GM19043 (cell line): ENCODE measurements around the gene NFKBIA.
"Not testable (repeated sequence)": the region's sequence is repeated elsewhere in the genome, so short reads cannot be mapped to it uniquely, and the experiment has no call there.

Source experiments
- ATAC-seq: cut with Tn5 transposase; IDR thresholded peaks from one replicate; pipeline ENCODE4 v1.9.1; 2021; ENCODE audit warnings: low read depth; ENCODE audit not compliant: unreplicated experiment

The NFKBIA gene

DNA sequence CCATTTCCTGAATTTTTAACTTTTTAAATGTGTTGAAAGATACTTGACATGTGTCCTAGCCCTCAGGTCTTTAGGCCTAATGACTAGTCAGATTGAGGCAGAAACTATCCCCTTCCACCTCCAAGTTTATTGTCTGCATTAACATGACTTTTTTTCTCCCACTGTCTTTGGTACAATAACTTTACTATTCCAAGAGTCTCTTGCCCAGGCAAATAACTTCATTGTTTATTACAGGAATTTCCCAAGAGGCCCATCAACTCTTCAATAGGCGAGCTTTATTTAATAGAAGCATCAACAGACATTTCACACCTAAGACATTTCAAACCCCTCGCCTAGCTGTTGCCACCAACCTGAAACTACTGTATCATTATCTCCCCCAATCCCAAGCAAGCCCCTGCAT is 10.7 kb downstream of the NFKBIA start:
- ATAC-seq: no peak

DNA sequence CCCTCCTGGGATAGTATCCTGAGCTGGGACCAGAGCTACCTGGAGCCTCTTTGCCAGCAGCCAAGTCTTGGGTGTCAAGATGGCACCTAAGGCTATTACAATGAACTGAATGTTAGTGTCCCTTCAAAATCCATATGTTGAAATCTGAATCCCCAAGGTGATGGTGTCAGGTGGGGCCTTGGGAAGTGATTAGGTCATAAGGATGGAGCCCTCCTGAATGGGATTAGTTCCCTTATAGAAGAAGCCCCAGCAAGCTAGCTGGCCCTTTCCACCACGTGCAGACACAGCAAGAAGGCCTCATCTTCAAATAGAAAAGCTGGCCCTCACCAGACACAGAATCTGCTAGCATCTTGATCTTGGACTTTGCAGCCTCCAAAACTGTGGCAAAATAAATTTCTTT is 12.4 kb downstream of the NFKBIA start:
- ATAC-seq: no peak

DNA sequence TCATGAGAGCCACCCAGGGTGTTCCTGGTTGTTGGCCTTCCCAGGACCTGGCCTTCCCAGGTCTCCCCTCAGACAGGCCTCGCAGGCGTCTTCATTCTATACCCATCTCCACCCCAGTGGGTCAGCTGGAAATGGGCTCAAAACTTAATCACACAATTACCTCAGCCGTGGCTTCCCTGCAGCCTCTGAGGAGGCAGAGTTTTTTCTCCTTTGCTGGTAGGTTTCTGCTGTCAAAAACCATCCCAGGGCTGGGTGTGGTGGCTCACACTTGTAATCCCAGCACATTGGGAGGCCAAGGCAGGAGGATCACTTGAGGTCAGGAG is 13.2 kb downstream of the NFKBIA start:
- ATAC-seq: no peak

DNA sequence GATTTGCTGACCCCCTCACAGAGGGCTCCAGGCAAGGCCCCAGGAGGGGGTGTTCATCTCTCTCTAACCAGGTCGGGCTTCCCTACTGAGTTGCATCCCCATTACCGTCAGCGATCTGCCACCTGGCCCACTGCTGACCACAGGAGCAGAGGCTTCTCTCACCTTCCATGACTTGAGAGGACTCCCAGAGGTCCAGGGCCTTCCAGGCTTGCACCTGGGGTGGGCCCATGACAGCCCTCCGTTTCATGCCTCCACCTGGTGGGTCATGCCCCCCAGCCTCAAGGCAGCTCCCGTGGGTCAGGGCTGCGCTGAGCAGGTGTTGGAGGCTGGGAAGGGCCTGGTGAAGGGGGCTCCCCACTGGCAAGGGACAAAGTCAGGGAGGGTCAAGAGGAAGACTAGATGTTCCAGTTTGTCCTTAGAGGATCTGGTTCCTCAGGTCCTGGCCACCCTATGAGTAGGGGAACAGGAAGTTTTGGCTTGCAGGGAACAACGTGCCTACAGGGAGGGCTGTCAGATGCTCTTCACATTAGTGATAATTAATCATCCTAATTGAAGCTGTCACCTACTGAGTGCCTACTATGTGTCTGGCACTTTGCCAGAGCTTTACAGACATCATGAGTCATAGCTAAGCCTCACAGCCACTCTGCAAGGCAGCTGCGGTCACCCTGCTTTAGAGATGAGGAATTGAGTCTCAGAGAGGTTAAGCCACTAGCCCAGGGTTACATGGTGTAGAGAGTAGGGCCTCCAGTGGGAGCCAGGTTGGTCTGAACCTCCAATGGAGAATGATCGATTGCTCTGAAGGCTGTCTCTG is 13.8 kb downstream of the NFKBIA start:
- ATAC-seq: no peak

DNA sequence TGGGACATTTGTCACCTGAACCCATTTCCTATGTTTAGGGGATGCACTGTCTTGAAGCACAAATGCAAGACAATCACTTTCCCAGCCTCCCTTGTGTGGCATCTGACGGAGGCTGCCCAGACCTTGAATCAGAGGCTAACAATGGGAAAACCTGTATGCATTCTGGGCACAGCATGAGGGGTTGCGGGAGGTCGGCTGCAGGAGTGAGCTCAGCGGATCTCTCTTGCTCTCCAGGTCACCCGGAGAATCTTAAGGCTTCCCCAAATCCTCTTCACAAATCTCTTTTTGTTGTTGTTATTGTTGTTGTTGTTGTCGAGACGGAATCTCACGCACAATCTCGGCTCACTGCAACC is 15.3 kb downstream of the NFKBIA start:
- ATAC-seq: no peak

DNA sequence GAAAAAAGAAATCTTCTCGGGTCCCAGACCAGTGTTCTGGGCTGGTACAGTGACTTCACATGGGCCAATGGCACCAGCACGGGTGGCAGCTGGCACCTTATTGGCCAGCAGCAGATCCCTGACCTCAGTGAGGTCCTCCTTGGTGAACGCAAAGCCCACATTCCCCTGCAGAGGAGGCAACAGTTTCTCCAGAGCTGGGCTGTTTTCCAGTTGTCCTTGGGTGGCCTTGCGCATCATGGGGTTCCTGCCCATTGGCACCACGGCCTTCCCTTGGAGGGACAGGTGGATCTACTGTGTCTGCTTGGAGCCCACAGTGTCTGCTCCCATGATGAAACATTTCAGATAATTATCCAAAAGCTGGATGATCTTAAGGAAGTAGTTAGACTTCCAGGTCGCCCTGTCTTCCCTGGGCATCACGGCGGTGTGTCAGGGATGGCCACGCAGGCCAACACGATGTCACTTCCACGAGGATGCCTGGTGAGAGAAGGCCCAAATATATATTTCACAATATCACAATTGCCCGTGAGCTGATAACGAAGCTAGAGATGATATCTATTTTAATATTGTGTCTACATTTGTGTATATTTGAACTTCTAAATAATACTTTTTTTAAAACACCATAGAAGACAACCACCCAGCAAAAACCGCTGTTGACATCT is 15.8 kb downstream of the NFKBIA start:
- no peak for ATAC-seq

DNA sequence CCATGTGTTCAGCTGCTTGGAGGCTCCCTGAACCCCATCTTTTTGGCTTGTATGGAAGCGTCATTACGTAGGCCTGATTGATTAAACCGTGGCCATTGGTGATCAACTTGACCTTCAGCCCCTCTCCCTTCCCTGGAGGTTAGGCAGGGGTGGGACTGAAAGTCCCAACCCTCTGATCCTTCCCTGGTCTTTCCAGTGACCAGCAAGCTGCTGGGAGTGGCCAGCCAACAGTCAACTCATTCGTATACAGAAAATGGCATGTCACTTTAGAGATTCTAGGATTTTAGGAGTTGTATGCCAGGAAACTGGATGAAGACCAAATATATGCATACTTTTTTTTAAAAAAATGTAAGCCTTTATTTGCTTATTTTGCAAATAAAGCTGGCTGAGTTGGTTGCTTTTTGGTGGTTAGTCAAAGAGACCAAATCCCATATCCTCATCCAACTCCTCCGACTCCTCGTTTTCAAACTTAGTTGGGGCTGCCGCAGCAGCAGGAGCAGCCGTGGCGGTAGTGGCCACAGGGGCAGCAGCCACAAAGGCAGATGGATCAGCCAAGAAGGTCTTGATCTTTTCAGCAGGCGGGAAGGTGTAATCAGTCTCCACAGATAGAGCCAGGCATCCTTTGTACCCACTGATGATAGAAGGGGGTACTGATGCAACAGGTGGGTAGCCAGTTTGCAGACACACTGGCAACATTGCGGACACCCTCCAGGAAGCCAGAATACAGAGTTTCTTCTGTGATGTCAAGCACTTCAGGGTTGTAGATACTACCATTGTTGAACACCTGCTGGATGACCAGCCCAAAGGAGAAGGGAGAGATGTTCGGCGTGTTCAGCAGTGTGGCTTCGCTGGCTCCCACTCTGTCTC is 16.6 kb downstream of the NFKBIA start:
- no peak for ATAC-seq

DNA sequence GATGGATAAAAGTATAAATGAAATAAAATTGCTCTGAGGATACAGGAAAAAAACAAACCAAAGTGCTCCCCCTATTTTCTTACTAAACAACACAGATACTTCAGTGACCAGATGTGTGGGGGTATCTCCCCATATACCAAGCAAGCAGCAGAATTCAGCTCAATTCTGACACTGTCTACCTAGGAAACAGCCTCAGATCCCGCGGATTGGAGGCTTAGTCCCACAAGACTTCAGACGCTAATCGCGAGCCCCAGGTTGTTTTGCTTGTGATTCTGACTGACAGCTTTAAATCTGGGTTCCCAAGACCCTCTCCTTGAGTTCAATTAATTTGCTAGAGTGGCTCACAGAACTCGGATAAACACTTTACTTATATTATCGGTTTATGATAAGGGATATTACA is 17.3 kb downstream of the NFKBIA start:
- ATAC-seq: no peak

DNA sequence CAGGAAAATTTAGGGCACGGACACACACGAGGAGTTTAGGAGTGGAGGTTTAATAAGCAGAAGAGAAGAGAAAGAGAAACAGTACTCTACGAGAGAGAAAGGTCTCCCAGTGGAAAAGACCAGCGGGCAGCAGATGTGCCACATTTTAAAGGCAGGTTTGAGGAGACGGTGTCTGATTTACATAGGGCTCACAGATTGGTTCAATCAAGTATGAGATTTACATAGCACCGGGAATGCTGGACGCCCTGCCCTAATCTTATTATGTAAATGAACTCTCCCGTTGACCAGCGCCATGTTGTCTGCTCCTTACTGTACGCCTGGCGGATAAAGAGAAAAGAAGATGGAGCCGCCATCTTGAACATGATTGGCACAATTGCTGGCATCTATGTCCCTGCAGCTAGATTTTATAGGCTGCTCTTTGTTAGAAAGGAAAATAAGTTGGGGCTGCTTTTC is 17.9 kb downstream of the NFKBIA start:
- ATAC-seq: no peak

DNA sequence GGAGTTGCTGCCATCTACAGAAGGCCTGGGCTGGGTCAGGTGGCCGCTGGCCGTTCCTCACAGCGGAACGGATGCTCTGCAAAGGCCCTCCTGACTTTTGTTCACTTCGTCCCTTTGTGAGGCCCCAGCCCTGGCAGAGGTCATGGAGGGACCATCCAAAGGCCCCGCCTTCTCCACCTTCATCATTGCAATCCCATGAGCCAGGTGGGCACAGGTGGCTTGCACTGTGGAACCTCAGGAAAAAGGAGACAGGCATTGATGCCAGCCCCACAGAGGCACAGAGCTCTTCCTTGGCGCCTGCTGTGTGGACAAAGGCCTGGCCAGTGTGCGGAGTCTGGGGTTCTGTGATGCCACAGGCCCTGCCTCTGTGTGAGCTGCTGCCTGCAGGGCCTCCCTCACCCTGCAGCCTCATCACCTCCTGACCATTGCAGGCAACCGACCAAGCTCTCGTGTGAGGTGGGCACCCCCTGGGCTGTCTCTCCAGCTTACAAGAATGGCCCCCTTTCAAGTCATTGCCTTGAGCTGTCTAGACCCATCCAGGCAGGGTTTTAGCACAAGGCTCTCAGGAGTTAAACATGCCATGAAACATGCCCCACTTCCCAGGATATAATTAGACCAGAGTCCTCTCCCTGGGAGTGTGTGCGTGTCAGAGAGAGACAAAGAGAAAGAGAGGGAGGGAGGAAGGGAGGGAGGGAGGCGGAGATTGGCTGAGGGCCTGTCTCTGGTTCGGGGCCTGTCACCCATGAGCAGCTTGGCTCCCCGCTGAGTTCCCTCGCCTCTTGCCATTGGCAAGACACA is 19.3 kb downstream of the NFKBIA start:
- no peak for ATAC-seq

DNA sequence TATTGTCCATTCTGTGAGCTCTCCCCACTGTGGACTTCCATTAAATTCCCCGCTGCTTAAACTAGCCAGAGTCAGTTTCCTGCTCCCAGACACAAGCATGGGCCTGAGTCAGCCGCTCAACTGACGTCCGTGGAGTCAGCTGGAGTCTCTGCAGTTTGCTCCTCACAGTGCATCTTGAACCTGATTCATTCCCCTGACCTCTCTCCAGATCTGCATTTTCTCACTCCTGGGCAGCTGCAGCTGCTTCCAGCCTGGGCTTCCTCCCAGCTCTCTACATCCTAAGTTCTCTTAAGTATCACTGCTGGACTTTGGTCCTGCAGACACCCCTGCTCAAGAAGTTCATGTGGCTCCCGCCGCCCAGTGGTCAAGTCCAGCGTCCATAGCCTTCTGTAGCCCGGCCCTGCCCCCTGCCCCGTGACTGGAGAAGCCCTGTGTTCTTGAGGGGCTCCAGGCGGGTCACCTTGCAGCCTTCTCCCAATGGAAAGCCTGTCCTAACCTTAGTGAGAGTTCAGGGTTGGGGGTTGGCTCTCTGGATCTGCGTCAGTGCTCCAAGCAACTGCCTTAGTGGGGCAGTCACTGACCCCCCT is 20.0 kb downstream of the NFKBIA start:
- no peak for ATAC-seq

DNA sequence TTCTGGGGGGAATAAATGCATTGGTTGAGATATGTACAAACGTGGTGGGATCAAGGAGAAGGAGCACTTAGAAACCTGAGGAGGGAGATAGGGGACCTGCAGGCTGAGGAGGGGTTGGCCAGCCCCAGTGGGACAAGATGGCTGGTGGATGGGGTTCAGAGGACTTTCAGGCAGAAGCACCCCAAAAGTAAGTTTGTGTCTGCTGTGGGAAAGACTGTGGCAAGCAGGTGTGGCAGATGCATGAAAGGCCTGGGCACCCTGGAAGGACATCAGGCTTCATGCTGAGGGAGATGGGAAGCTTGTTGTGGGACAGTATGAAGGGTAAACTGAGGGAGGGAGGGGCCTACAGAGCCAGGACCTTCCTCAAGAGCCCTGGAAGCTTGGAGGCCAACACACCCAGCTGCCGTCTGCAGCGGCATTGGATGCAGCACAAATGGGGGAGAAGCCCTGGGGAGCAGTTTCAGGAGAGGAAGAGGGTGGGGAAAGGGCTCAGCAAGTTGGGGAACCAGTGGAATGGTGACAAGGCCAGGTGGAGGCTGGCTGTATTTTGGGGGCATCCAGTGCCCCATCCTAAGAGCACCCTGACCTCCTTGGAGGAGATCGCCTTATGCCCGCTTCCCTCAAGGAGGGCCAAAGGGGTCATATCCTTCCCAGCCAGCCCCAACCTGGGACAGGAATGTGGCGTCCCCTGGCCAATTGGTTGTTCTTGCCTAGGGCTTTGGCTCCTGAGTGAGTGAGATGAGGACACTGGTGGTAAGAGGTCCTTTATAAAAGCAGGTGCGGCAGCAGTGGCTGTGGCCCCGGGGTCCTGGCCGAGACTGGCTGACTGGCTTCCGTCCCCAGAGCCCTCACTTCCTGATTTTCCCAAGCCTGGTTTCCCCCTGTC is 20.7 kb downstream of the NFKBIA start:
- no peak for ATAC-seq

DNA sequence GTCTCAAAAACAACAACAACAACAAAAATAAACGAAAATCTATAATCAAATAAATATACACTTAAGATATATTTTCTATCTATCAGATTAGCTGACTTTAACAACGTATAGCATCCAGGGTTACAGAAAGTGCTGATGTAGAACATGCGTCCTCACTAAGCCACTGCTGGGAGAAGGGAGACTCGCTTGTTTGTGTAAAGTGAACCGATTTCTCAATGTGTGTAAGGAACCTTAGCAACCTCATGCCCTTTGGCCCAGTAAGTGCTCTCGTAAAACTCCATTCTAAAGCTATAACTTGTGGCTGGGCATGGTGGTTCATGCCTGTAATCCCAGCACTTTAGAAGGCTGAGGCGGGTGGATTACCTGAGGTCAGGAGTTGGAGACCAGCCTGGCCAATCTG is 23.8 kb downstream of the NFKBIA start:
- no peak for ATAC-seq

DNA sequence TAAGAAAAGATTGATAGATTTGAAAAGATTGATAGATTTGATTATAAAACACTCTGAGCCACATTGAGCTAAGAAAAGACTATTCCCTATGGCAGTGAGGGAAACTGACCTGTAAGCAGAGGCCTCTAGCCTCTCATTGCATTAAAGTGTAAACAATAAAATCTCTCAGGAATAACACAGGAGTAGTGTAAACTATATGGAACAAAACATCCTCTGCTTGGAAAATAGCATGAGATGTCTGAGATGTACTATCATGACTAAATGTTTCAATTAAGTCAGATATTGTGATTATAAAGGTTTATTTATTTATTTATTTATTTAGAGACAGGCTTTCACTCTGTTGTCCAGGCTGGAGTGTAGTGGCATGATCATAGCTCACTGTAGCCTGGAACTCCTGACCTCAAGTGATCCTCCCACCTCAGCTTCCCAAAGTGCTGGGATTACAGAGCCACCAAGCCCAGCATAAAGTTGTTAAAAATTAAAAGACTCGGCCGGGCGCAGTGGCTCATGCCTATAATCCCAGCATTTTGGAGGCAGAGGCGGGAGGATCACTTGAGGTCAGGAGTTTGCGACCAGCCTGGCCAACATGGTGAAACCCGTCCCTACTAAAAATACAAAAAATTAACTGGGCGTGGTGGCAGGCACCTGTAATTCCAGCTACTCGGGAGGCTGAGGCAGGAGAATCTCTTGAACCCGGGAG is 25.2 kb downstream of the NFKBIA start:
- ATAC-seq: not testable (repeated sequence)

DNA sequence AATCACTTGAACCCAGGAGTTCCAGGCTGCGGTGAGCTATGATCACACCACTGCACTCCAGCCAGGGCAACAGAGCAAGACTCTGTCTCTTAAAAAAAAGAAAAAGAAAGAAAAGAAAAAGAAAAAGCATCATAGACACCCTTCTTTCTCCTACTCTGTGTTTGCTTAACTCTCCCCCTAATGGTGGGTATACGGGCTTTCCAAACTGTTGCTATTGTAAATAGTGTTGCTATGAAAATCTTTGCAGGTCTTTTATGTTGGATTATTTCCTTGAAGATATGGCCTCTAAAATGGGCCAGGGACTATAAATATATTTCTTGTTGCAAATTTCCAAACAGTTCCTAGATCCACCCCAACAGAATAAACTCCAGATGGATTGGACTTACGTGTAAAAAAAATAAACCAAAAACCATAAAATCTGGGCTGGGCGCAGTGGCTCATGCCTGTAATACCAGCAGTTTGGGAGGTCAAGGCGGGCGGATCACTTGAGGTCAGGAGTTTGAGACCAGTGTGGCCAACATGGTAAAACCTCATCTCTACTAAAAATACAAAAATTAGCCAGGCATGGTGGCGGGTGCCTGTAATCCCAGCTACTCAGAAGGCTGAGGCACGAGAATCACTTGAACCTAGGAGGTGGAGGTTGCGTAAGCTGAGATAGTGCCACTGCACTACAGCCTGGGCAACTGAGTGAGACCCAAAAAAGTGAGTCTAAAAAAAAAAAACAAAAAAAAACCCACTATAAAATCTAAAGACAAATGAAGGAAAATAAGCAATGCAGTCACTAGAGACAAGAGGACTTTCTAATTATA is 25.9 kb downstream of the NFKBIA start:
- ATAC-seq: no peak

DNA sequence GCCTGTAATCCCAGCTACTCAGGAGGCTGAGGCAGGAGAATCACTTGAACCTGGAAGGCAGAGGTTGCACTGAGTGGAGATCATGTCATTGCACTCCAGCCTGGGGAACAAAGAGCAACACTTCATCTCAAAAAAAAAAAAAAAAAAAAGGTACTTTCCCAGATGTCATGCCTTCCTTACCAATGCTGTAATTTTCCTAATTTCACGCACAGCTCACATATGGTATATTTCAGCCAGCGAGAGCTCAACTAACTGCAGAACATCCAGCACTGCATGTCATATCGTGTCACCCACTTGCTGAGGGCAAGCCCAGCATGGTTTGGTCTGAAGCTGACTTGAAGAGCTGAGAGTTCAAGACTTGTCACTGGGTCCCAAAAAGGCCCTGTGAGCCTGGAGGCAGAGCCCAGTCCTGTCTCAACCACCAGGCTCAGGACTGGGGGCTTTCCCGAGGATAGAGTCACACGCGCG is 29.0 kb downstream of the NFKBIA start:
- ATAC-seq: no peak

DNA sequence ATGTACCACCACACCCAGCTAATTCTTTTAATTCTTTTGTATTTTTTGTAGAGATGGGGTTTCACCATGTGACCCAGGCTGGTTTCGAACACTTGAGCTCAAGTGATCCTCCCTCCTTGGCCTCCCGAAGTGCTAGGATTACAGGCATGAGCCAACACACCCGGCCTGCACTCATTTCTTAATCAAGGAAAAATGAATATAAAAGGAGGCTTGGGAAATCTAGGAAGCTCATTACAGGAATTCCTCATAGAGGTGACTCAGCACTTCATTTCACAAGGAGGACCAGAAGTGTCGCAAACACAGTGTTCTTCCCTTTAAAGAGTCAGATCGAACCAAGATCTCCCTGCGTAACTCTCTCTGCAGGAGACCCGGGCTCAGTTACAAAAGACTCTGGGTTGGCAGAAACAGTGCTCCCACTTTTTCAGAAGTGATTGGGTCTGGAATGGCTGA is 30.3 kb downstream of the NFKBIA start:
- no peak for ATAC-seq

DNA sequence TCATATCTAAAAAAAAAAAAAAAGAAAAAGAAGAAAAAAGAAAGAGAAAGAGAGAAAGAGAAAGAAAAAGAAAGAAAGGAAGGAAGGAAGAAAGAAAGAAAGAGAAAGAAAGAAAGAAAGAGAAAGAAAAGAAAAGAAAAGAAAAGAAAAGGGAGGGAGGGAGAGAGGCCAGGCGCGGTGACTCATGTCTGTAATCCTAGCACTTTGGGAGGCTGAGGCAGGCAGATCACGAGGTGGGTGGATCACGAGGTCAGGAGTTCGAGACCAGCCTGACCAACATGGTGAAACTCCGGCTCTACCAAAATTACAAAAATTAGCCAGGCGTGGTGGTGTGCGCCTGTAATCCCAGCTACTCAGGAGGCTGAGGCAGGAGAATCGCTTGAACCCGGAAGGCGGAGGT is 31.3 kb downstream of the NFKBIA start:
- ATAC-seq: not testable (repeated sequence)
